CD4-positive, alpha-beta T cell (primary cell): ENCODE results near the gene PLCG2. TPM values are rescaled to one million over a fixed set of nuclear protein-coding genes. Genes with fewer than 3 reads are reported as not detected.
"Not testable (repeated sequence)": the region's sequence is repeated elsewhere in the genome, so short reads cannot be mapped to it uniquely, and the experiment has no call there.

Source experiments
- ATAC-seq: fragments of 200-7000 bp; cut with Tn5 transposase; one replicate; pipeline ENCODE4 v1.10.0; 2022; ENCODE audit warnings: mild to moderate bottlenecking; ENCODE audit not compliant: poor library complexity
- CTCF ChIA-PET: fragments of 350-600 bp; sonication (Branson Sonifier 250); formaldehyde crosslinking; loops from one replicate; lab custom pipeline; 2021; ENCODE audit warnings: antibody characterized with exemption, inconsistent platforms; lab: Charles Lee
- POLR2A ChIA-PET: fragments of 350-600 bp; sonication (Branson Sonifier 250); formaldehyde crosslinking; loops from one replicate; lab custom pipeline; 2021; ENCODE audit warnings: antibody characterized with exemption, inconsistent platforms; lab: Charles Lee
- DNase-seq, 14 experiments: peaks; one replicate each; pipeline ENCODE4 v3.0.0-alpha.2; 2013 to 2020; ENCODE audit warnings: mixed read lengths in 2 of 14
- H3K27ac ChIP-seq, 2 donors: one replicate each; pipeline versions ENCODE4 v1.5.1 to v1.7.0; 2013; ENCODE audit warnings: low read length in 2 of 2, low read depth in 1 of 2, mild to moderate bottlenecking in 1 of 2
- H3K27me3 ChIP-seq, 2 experiments: 1 replicate in 1 of 2; 2 replicates in 1 of 2; pipeline versions ENCODE4 v1.6.1 to v1.7.0; 2013; ENCODE audit warnings: low read length in 2 of 2, control low read depth in 1 of 2, mild to moderate bottlenecking in 1 of 2, moderate library complexity in 1 of 2; ENCODE audit not compliant: insufficient read depth in 2 of 2, control insufficient read depth in 1 of 2
- H3K36me3 ChIP-seq: one replicate; pipeline ENCODE4 v1.6.1; 2013; ENCODE audit warnings: low read length, control low read depth; ENCODE audit not compliant: insufficient read depth
- H3K4me1 ChIP-seq: one replicate; pipeline ENCODE4 v1.6.1; 2013; ENCODE audit warnings: low read length, control low read depth; ENCODE audit not compliant: insufficient read depth
- H3K4me3 ChIP-seq: one replicate; pipeline ENCODE4 v1.5.1; 2013; ENCODE audit warnings: mild to moderate bottlenecking, low read length, moderate library complexity
- H3K9me3 ChIP-seq, 2 experiments: 1 replicate in 1 of 2; 2 replicates in 1 of 2; pipeline versions ENCODE4 v1.6.1 to v1.7.0; 2013; ENCODE audit warnings: low read length in 2 of 2, mild to moderate bottlenecking in 2 of 2, control low read depth in 1 of 2, moderate library complexity in 1 of 2; ENCODE audit not compliant: control insufficient read depth in 1 of 2, insufficient read depth in 1 of 2
- H3K27ac Mint-ChIP-seq: one replicate; pipeline ENCODE4 v1.8.0; 2020; ENCODE audit warnings: mixed read lengths
- H3K27me3 Mint-ChIP-seq: one replicate; pipeline ENCODE4 v1.8.0; 2021; ENCODE audit warnings: mixed read lengths
- H3K36me3 Mint-ChIP-seq: one replicate; pipeline ENCODE4 v1.8.0; 2021; ENCODE audit warnings: low read depth, mixed read lengths
- H3K4me1 Mint-ChIP-seq: one replicate; pipeline ENCODE4 v1.8.0; 2021; ENCODE audit warnings: low read depth, mixed read lengths
- H3K4me3 Mint-ChIP-seq: one replicate; pipeline ENCODE4 v1.8.0; 2020; ENCODE audit warnings: mild to moderate bottlenecking, mixed read lengths
- H3K9me3 Mint-ChIP-seq: one replicate; pipeline ENCODE4 v1.8.0; 2020; ENCODE audit warnings: mixed read lengths
- intact Hi-C, 2 experiments: fragments of 100-400 bp; cut with DNase I in 1 of 2; cut with micrococcal nuclease in 1 of 2; formaldehyde crosslinking; loops; one replicate each; pipeline versions ENCODE4 v1.15.1 to v1.9.0; 2023 to 2025; cut with DNase I, micrococcal nuclease
- total RNA-seq, 174 experiments: library from RNA in 2 of 174; stranded (reverse) in 2 of 174; gene quantifications; one replicate each; pipeline ENCODE4 v1.2.3 and lab custom pipeline; 2021 to 2026
- TF ChIP-seq, protein P1 (sequence below): fragments of 200-600 bp; IDR thresholded peaks from one replicate; pipeline ENCODE4 v1.8.0; 2022; ENCODE audit warnings: antibody characterized with exemption, mild to moderate bottlenecking

PLCG2 gene
- total RNA-seq, 2 experiments from 2014 or later = 0.92 to 1.5 TPM

DNA sequence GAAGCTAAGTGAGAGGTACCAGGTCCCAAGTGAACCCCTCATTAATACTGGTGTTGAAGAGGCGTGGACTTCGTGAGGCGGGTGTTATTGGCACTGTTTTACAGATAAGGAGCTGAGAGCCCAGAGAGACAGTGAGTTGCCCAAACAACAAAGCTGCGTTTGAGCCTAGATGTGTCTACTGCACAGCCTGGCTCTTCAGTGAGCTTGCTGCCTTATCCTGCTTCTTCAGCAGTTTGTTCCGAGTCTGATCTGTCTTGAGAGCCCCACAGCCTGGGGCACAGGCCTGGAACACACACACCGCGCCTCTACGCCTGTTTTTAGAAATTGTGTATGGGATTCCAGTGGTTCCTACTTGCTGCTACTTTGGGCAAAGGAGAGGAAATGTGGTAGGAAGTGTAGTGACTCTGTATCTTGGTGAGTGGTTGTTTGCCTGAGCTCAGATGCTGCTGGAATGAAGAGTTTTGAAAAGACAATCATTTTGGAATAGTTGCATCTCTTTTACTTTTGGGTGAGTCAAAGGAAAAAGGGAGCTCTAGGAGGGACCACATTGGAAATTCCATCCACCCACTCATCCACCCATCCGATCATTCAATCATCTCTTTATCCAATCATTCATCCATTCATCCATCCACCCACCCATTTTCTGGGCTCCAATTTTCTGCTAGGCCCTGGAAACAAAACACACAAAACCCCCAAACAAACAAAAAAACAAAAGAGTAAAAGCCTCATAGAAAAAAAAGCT is 22.3 kb upstream of the PLCG2 start:
- TF ChIP-seq, protein P1, sequence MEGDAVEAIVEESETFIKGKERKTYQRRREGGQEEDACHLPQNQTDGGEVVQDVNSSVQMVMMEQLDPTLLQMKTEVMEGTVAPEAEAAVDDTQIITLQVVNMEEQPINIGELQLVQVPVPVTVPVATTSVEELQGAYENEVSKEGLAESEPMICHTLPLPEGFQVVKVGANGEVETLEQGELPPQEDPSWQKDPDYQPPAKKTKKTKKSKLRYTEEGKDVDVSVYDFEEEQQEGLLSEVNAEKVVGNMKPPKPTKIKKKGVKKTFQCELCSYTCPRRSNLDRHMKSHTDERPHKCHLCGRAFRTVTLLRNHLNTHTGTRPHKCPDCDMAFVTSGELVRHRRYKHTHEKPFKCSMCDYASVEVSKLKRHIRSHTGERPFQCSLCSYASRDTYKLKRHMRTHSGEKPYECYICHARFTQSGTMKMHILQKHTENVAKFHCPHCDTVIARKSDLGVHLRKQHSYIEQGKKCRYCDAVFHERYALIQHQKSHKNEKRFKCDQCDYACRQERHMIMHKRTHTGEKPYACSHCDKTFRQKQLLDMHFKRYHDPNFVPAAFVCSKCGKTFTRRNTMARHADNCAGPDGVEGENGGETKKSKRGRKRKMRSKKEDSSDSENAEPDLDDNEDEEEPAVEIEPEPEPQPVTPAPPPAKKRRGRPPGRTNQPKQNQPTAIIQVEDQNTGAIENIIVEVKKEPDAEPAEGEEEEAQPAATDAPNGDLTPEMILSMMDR = no peak
- POLR2A ChIA-PET = no interaction called here
- H3K36me3 Mint-ChIP-seq = no peaks in the 10 kb centered on the region
- ATAC-seq (no peak), DNase-seq (no peak)
- no peak overlapping the region for H3K4me3 Mint-ChIP-seq
- Histone ChIP-seq H3K9me3 (no peaks in the 10 kb centered on the region), H3K27me3 (peaks cover 0 to 4% of the 10 kb centered on the region in 2 experiments), H3K4me1 (peaks cover 5% of the 10 kb centered on the region), H3K4me3 (no peak overlapping the region), H3K36me3 (no peaks in the 10 kb centered on the region), H3K27ac (no peak overlapping the region)
- H3K27ac Mint-ChIP-seq = no peak overlapping the region
- CTCF ChIA-PET = no interaction called here
- no peaks in the 10 kb centered on the region for H3K4me1 Mint-ChIP-seq
- H3K27me3 Mint-ChIP-seq = no peaks in the 10 kb centered on the region
- intact Hi-C loops = no loop called here
- no peaks in the 10 kb centered on the region for H3K9me3 Mint-ChIP-seq

DNA sequence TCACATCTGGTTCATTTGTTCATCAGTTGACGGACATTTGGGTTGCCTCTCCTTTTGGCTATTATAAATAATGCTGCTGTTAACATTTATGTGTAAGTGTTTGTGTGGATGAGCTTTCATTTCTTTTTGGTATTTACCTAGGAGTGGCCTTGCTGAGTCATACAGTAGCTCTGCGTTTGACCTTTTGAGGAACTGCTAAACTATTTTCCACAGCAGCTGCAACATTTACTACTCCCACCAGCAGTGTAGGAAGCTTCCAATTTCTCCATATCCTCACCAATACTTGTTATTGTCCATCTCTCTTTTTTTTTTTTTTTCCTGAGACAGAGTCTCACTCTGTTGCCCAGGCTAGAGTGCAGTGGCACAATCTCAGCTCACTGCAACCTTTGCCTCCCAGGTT is 20.7 kb upstream of the PLCG2 start:
- no peaks in the 10 kb centered on the region for H3K9me3 Mint-ChIP-seq
- TF ChIP-seq, protein P1 = no peak
- H3K27me3 ChIP-seq = peaks cover 0 to 4% of the 10 kb centered on the region in 2 experiments
- H3K36me3 Mint-ChIP-seq = no peaks in the 10 kb centered on the region
- intact Hi-C loops = no loop called here
- DNase-seq = no peak
- H3K27ac Mint-ChIP-seq = no peak overlapping the region
- H3K36me3 ChIP-seq = no peaks in the 10 kb centered on the region
- no peaks in the 10 kb centered on the region for H3K4me1 Mint-ChIP-seq
- H3K27me3 Mint-ChIP-seq = no peaks in the 10 kb centered on the region
- H3K4me3 ChIP-seq = no peak overlapping the region
- ChIA-PET CTCF (no interaction called here), POLR2A (no interaction called here)
- no peak for ATAC-seq
- peaks cover 5% of the 10 kb centered on the region for H3K4me1 ChIP-seq
- H3K9me3 ChIP-seq = no peaks in the 10 kb centered on the region
- H3K4me3 Mint-ChIP-seq = no peak overlapping the region
- H3K27ac ChIP-seq = no peak overlapping the region

DNA sequence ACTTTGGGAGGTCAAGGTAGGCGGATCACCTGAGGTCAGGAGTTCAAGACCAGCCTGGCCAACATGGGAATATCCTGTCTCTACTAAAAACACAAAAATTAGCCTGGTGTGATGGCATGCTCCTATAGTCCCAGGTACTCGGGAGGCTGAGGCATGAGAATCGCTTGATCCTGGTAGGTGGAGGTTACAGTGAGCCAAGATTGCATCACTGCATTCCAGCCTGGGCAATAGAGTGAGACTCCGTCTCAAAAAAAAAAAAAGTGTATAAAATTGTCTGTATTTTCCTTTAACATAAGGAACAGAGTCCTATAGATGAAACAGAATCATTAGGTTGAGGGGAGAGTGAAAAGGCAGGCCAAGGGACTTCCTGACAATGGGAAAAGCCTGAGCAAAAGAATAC is 16.8 kb upstream of the PLCG2 start:
- H3K27me3 Mint-ChIP-seq, H3K4me1 Mint-ChIP-seq: not testable (repeated sequence)

More for the DNA sequence above, 16.8 kb upstream of the PLCG2 start:
- H3K9me3 Mint-ChIP-seq, H3K27ac ChIP-seq, CTCF ChIA-PET, H3K4me3 ChIP-seq, POLR2A ChIA-PET, H3K27ac Mint-ChIP-seq, H3K9me3 ChIP-seq, H3K36me3 ChIP-seq, DNase-seq, ATAC-seq, intact Hi-C loops, H3K4me3 Mint-ChIP-seq, H3K4me1 ChIP-seq, H3K27me3 ChIP-seq, H3K36me3 Mint-ChIP-seq: not testable (repeated sequence)
